Measurements from ENCODE around the gene NOCT.
"Not testable (repeated sequence)": the region's sequence is repeated elsewhere in the genome, so short reads cannot be mapped to it uniquely, and the experiment has no call there.

The NOCT gene

GRCh38 chr4:139009702-139010101 lies 5.9 kb upstream of the NOCT start:
- Histone ChIP-seq H3K4me1 (ENCODE audit: control insufficient read depth, insufficient read depth, low read length) (no peaks in the 10 kb centered on the region), H3K27me3 (ENCODE audit: control insufficient read depth in 1 of 2, insufficient read depth in 2 of 2, low read length in 2 of 2) (no peaks in the 10 kb centered on the region), H3K9me3 (ENCODE audit: control insufficient read depth in 2 of 2, low read length in 2 of 2) (peaks cover 0 to 3% of the 10 kb centered on the region in 2 donors), H3K36me3 (ENCODE audit: control insufficient read depth in 2 of 2, insufficient read depth in 2 of 2, low read length in 2 of 2) (no peaks in the 10 kb centered on the region), H3K27ac (ENCODE audit: low read length) (no peak overlapping the region), H3K9ac (ENCODE audit: low read length in 2 of 2) (no peak overlapping the region), H3K4me3 (ENCODE audit: low read length in 2 of 2) (no peak overlapping the region)

- no peaks in the 10 kb centered on the region for H3K36me3 ChIP-seq (ENCODE audit: control insufficient read depth in 2 of 2, insufficient read depth in 2 of 2, low read length in 2 of 2)
- H3K4me1 ChIP-seq (ENCODE audit: control insufficient read depth, insufficient read depth, low read length): peaks cover 4% of the 10 kb centered on the region
- H3K27me3 ChIP-seq (ENCODE audit: control insufficient read depth in 1 of 2, insufficient read depth in 2 of 2, low read length in 2 of 2): no peaks in the 10 kb centered on the region
- no peak overlapping the region for H3K9ac ChIP-seq (ENCODE audit: low read length in 2 of 2)
- no peak overlapping the region for H3K4me3 ChIP-seq (ENCODE audit: low read length in 2 of 2)
- H3K9me3 ChIP-seq (ENCODE audit: control insufficient read depth in 2 of 2, low read length in 2 of 2): peaks cover 0 to 3% of the 10 kb centered on the region in 2 donors
- H3K27ac ChIP-seq (ENCODE audit: low read length): no peak overlapping the region
Measured at GRCh38 chr4:139011225-139011950, 4.2 kb upstream of the NOCT start.

DNA sequence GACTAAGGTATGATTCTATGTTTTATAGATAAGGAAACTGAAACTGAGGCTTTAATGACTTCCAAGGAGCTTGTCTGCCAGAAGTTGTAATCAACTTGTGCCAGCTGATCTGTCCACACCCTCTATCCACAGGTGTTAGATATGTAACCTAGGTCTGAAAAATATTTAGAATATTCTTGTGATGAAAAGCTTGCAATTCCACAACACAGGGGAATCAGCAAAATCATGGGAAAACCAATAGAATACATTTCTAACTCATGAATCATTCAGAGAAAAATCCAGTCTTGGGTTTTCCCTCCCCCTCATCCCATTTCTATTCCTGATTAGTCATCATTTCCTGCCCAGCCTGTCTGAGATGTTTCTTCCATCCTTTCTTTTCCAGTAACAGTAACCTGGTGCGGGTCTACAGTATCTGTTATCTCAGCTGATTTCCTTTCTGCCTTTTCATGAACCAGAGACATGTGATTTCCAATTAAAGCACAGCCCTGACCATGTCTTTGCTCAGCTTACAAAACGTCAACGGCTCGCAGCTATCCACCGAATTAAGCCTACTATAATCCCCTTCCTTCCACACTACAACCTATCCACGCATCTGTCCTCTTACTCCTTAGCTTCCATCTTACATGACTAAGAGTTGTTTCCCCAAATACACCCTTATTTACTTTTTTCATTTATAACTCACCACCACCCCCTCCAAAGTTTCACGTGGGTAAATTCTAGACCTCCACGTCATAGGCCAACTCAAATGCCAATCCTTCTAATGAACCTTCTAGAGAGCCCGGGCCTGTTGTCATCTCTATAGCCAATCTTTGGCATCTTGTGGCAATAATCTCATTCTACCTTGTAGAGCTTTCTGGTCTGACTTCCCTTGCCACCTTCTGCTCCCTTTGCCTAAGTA lies 961 bp upstream of the NOCT start:
- Histone ChIP-seq H3K36me3 (ENCODE audit: control insufficient read depth in 2 of 2, insufficient read depth in 2 of 2, low read length in 2 of 2) (no peaks in the 10 kb centered on the region), H3K27me3 (ENCODE audit: control insufficient read depth in 1 of 2, insufficient read depth in 2 of 2, low read length in 2 of 2) (no peaks in the 10 kb centered on the region), H3K4me3 (ENCODE audit: low read length in 2 of 2) (peak overlapping the region; percentile 61 to 82), H3K4me1 (ENCODE audit: control insufficient read depth, insufficient read depth, low read length) (peaks cover 7% of the 10 kb centered on the region), H3K27ac (ENCODE audit: low read length) (peak overlapping the region; percentile 92), H3K9me3 (ENCODE audit: control insufficient read depth in 2 of 2, low read length in 2 of 2) (no peaks in the 10 kb centered on the region), H3K9ac (ENCODE audit: low read length in 2 of 2) (peak overlapping the region; percentile 52 to 83)

DNA sequence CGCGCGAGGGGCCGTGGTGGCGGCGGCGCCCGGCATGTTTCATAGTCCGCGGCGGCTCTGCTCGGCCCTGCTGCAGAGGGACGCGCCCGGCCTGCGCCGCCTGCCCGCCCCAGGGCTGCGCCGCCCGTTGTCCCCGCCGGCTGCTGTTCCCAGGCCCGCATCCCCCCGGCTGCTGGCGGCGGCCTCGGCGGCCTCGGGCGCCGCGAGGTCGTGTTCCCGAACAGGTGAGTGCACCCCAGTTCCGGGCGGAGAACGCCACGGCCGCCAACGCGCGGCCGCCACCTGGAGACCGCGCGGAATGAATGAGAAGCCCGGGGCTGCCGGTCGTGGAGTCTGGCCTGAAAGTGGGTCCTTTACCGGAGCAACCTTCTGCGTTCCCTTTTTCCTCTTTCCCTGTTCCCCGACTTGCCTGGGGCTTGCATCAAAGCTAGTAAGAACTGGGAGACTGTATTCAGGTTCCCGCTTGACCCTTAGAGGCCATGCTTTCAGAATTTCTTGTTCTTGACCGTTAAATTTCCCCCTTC lies 429 bp downstream of the NOCT start:
- Histone ChIP-seq H3K27ac (ENCODE audit: low read length) (no peak overlapping the region), H3K4me3 (ENCODE audit: low read length in 2 of 2) (peak overlapping the region; percentile 61 to 82), H3K9ac (ENCODE audit: low read length in 2 of 2) (peak overlapping the region; percentile 52 to 83), H3K27me3 (ENCODE audit: control insufficient read depth in 1 of 2, insufficient read depth in 2 of 2, low read length in 2 of 2) (no peaks in the 10 kb centered on the region), H3K4me1 (ENCODE audit: control insufficient read depth, insufficient read depth, low read length) (peaks cover 7% of the 10 kb centered on the region), H3K36me3 (ENCODE audit: control insufficient read depth in 2 of 2, insufficient read depth in 2 of 2, low read length in 2 of 2) (no peaks in the 10 kb centered on the region), H3K9me3 (ENCODE audit: control insufficient read depth in 2 of 2, low read length in 2 of 2) (no peaks in the 10 kb centered on the region)

GRCh38 chr4:139017861-139018260 lies 2.3 kb downstream of the NOCT start:
- Histone ChIP-seq H3K36me3 (ENCODE audit: control insufficient read depth in 2 of 2, insufficient read depth in 2 of 2, low read length in 2 of 2) (no peaks in the 10 kb centered on the region), H3K9me3 (ENCODE audit: control insufficient read depth in 2 of 2, low read length in 2 of 2) (no peaks in the 10 kb centered on the region), H3K27ac (ENCODE audit: low read length) (no peak overlapping the region), H3K9ac (ENCODE audit: low read length in 2 of 2) (no peak overlapping the region), H3K4me1 (ENCODE audit: control insufficient read depth, insufficient read depth, low read length) (peaks cover 7% of the 10 kb centered on the region), H3K27me3 (ENCODE audit: control insufficient read depth in 1 of 2, insufficient read depth in 2 of 2, low read length in 2 of 2) (no peaks in the 10 kb centered on the region), H3K4me3 (ENCODE audit: low read length in 2 of 2) (no peak overlapping the region)

- Histone ChIP-seq H3K27me3 (ENCODE audit: control insufficient read depth in 1 of 2, insufficient read depth in 2 of 2, low read length in 2 of 2) (no peaks in the 10 kb centered on the region), H3K27ac (ENCODE audit: low read length) (no peak overlapping the region), H3K4me1 (ENCODE audit: control insufficient read depth, insufficient read depth, low read length) (peaks cover 7% of the 10 kb centered on the region), H3K36me3 (ENCODE audit: control insufficient read depth in 2 of 2, insufficient read depth in 2 of 2, low read length in 2 of 2) (no peaks in the 10 kb centered on the region), H3K4me3 (ENCODE audit: low read length in 2 of 2) (no peak overlapping the region), H3K9me3 (ENCODE audit: control insufficient read depth in 2 of 2, low read length in 2 of 2) (no peaks in the 10 kb centered on the region), H3K9ac (ENCODE audit: low read length in 2 of 2) (no peak overlapping the region)
Measured at GRCh38 chr4:139018501-139018900, 2.9 kb downstream of the NOCT start.

DNA sequence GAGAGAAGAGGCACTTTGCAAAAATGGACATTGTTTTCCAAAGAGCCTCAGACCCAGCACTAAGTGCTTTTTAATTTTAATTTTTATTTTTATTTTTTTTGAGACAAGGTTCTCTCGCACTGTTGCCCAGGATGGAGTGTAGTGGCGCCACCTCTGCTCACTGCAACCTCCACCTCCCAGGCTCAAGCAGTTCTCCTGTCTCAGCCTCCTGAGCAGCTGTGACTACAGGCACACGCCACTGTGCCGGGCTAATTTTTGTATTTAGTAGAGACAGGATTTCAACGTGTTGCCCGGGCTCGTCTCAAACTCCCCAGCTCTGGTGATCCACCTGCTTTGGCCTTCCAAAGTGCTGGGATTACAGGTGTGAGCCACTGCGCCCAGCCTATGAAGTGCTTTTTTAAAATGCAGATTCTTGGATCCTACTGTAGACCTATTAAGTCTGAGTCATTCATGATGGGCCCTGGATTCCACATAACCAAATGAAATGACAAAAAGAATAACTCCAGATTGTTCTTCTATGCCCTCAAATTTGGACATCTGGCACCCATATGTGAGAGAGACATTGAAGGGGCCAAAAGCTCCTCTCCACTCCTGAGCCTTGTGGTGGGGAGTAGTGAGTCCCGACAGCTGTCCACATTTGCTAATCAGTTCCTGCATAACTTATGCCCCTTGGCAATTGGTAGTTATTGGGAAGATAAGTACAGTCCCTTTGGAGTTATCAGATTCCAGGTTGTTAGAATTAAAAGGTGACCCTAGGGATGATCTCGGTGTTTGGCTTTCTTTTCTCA lies 3.6 kb downstream of the NOCT start:
- no peak overlapping the region for H3K4me3 ChIP-seq (ENCODE audit: low read length in 2 of 2)
- H3K9me3 ChIP-seq (ENCODE audit: control insufficient read depth in 2 of 2, low read length in 2 of 2): no peaks in the 10 kb centered on the region
- no peaks in the 10 kb centered on the region for H3K27me3 ChIP-seq (ENCODE audit: control insufficient read depth in 1 of 2, insufficient read depth in 2 of 2, low read length in 2 of 2)
- no peak overlapping the region for H3K9ac ChIP-seq (ENCODE audit: low read length in 2 of 2)
- H3K4me1 ChIP-seq (ENCODE audit: control insufficient read depth, insufficient read depth, low read length): peaks cover 7% of the 10 kb centered on the region
- no peaks in the 10 kb centered on the region for H3K36me3 ChIP-seq (ENCODE audit: control insufficient read depth in 2 of 2, insufficient read depth in 2 of 2, low read length in 2 of 2)
- H3K27ac ChIP-seq (ENCODE audit: low read length): no peak overlapping the region

- no peak overlapping the region for H3K4me3 ChIP-seq (ENCODE audit: low read length in 2 of 2)
- H3K9ac ChIP-seq (ENCODE audit: low read length in 2 of 2): no peak overlapping the region
- H3K27me3 ChIP-seq (ENCODE audit: control insufficient read depth in 1 of 2, insufficient read depth in 2 of 2, low read length in 2 of 2): no peaks in the 10 kb centered on the region
- H3K4me1 ChIP-seq (ENCODE audit: control insufficient read depth, insufficient read depth, low read length): peaks cover 3% of the 10 kb centered on the region
- no peaks in the 10 kb centered on the region for H3K9me3 ChIP-seq (ENCODE audit: control insufficient read depth in 2 of 2, low read length in 2 of 2)
- H3K27ac ChIP-seq (ENCODE audit: low read length): no peak overlapping the region
- H3K36me3 ChIP-seq (ENCODE audit: control insufficient read depth in 2 of 2, insufficient read depth in 2 of 2, low read length in 2 of 2): no peaks in the 10 kb centered on the region
Measured at GRCh38 chr4:139020384-139020783, 4.8 kb downstream of the NOCT start.

GRCh38 chr4:139021071-139021470 lies 5.5 kb downstream of the NOCT start:
- H3K4me1 ChIP-seq (ENCODE audit: control insufficient read depth, insufficient read depth, low read length); H3K4me3 ChIP-seq (ENCODE audit: low read length in 2 of 2); H3K36me3 ChIP-seq (ENCODE audit: control insufficient read depth in 2 of 2, insufficient read depth in 2 of 2, low read length in 2 of 2); H3K27me3 ChIP-seq (ENCODE audit: control insufficient read depth in 1 of 2, insufficient read depth in 2 of 2, low read length in 2 of 2); H3K27ac ChIP-seq (ENCODE audit: low read length); H3K9ac ChIP-seq (ENCODE audit: low read length in 2 of 2); H3K9me3 ChIP-seq (ENCODE audit: control insufficient read depth in 2 of 2, low read length in 2 of 2): not testable (repeated sequence)

- no peaks in the 10 kb centered on the region for H3K9me3 ChIP-seq (ENCODE audit: control insufficient read depth in 2 of 2, low read length in 2 of 2)
- H3K27me3 ChIP-seq (ENCODE audit: control insufficient read depth in 1 of 2, insufficient read depth in 2 of 2, low read length in 2 of 2): no peaks in the 10 kb centered on the region
- H3K4me3 ChIP-seq (ENCODE audit: low read length in 2 of 2): no peak overlapping the region
- H3K36me3 ChIP-seq (ENCODE audit: control insufficient read depth in 2 of 2, insufficient read depth in 2 of 2, low read length in 2 of 2): no peaks in the 10 kb centered on the region
- no peak overlapping the region for H3K27ac ChIP-seq (ENCODE audit: low read length)
- no peak overlapping the region for H3K9ac ChIP-seq (ENCODE audit: low read length in 2 of 2)
- H3K4me1 ChIP-seq (ENCODE audit: control insufficient read depth, insufficient read depth, low read length): no peaks in the 10 kb centered on the region
Measured at GRCh38 chr4:139022835-139023234, 7.3 kb downstream of the NOCT start.
